Ishikawa (cell line): Measurements from ENCODE around the gene POR.

Source experiments
- CEBPB ChIP-seq: IDR thresholded peaks from 2 replicates; pipeline ENCODE4 v1.6.1; 2012
- CREB1 ChIP-seq: IDR thresholded peaks from 2 replicates; pipeline ENCODE4 v1.6.1; 2012; ENCODE audit warnings: low read depth
- EGR1 ChIP-seq: IDR thresholded peaks from 2 replicates; pipeline ENCODE4 v1.6.1; 2012
- EP300 ChIP-seq: IDR thresholded peaks from 2 replicates; pipeline ENCODE4 v1.6.1; 2012; ENCODE audit warnings: borderline replicate concordance
- FOXM1 ChIP-seq: IDR thresholded peaks from 2 replicates; pipeline ENCODE4 v1.6.1; 2012; ENCODE audit warnings: low read depth, borderline replicate concordance
- MAX ChIP-seq: IDR thresholded peaks from 2 replicates; pipeline ENCODE4 v1.6.1; 2012
- NFIC ChIP-seq: IDR thresholded peaks from 2 replicates; pipeline ENCODE4 v1.6.1; 2012
- RAD21 ChIP-seq: IDR thresholded peaks from 2 replicates; pipeline ENCODE4 v1.6.1; 2012; ENCODE audit warnings: low read depth
- TAF1 ChIP-seq: IDR thresholded peaks from 2 replicates; pipeline ENCODE4 v1.6.1; 2012; ENCODE audit warnings: low read depth, mild to moderate bottlenecking
- TCF12 ChIP-seq: IDR thresholded peaks from 2 replicates; pipeline ENCODE4 v1.6.1; 2012; ENCODE audit warnings: low read depth
- TEAD4 ChIP-seq: IDR thresholded peaks from 2 replicates; pipeline ENCODE4 v1.6.1; 2012
- YY1 ChIP-seq: IDR thresholded peaks from 2 replicates; pipeline ENCODE4 v1.6.1; 2012; ENCODE audit warnings: low read depth
- ZBTB7A ChIP-seq: IDR thresholded peaks from 2 replicates; pipeline ENCODE4 v1.6.1; 2012; ENCODE audit warnings: low read depth
- TF ChIP-seq, protein P1 (sequence below): IDR thresholded peaks from 2 replicates; pipeline ENCODE4 v1.6.1; 2012; ENCODE audit warnings: low read depth, mild to moderate bottlenecking
- TF ChIP-seq, protein P2 (sequence below): IDR thresholded peaks from 2 replicates; pipeline ENCODE4 v1.6.1; 2012

The POR gene

DNA sequence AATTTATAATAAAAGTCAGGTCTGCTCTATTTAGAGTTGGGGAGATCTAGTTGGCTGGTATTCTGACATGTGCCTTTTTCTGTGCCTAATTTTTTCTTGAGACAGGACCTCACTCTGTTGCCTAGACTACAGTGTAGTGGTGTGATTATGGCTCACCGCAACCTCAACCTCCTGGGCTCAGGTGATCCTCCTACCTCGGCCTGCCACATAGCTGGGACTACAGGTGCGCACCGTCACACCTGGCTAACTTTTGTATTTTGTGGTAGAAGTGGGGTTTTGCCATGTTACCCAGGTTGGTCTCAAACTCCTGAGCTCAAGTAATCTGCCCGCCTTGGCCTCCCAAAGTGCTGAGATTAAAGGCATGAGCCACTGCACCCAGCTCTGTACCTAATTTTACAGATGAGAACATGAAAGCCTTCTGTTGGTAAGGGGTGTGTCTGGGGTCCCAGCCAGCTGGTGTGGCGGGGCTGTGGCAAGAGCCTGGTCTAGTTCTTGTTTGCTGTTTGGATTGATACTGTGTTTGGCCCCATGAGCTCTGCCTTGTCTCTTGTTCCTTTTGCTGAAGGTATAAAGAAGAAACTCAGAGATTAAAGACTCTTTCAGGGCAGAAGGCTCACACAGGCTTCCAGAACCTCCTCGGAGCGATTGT is 31.4 kb downstream of the POR start:
- TF ChIP-seq, protein P1, sequence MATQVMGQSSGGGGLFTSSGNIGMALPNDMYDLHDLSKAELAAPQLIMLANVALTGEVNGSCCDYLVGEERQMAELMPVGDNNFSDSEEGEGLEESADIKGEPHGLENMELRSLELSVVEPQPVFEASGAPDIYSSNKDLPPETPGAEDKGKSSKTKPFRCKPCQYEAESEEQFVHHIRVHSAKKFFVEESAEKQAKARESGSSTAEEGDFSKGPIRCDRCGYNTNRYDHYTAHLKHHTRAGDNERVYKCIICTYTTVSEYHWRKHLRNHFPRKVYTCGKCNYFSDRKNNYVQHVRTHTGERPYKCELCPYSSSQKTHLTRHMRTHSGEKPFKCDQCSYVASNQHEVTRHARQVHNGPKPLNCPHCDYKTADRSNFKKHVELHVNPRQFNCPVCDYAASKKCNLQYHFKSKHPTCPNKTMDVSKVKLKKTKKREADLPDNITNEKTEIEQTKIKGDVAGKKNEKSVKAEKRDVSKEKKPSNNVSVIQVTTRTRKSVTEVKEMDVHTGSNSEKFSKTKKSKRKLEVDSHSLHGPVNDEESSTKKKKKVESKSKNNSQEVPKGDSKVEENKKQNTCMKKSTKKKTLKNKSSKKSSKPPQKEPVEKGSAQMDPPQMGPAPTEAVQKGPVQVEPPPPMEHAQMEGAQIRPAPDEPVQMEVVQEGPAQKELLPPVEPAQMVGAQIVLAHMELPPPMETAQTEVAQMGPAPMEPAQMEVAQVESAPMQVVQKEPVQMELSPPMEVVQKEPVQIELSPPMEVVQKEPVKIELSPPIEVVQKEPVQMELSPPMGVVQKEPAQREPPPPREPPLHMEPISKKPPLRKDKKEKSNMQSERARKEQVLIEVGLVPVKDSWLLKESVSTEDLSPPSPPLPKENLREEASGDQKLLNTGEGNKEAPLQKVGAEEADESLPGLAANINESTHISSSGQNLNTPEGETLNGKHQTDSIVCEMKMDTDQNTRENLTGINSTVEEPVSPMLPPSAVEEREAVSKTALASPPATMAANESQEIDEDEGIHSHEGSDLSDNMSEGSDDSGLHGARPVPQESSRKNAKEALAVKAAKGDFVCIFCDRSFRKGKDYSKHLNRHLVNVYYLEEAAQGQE = no peak
- TF ChIP-seq EGR1 (no peak), CEBPB (no peak), MAX (no peak), TEAD4 (no peak), TCF12 (no peak), ZBTB7A (no peak), NFIC (no peak), YY1 (no peak)
- TF ChIP-seq, protein P2, sequence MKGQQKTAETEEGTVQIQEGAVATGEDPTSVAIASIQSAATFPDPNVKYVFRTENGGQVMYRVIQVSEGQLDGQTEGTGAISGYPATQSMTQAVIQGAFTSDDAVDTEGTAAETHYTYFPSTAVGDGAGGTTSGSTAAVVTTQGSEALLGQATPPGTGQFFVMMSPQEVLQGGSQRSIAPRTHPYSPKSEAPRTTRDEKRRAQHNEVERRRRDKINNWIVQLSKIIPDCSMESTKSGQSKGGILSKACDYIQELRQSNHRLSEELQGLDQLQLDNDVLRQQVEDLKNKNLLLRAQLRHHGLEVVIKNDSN = no peak

GRCh38 chr7:75948179-75948578 is 33.2 kb downstream of the POR start:
- TF ChIP-seq MAX (no peak), CREB1 (no peak), EGR1 (no peak), RAD21 (no peak), ZBTB7A (no peak), TEAD4 (no peak), YY1 (no peak), TCF12 (no peak), TAF1 (no peak), NFIC (no peak), CEBPB (no peak)
- TF ChIP-seq, protein P2 = no peak

DNA sequence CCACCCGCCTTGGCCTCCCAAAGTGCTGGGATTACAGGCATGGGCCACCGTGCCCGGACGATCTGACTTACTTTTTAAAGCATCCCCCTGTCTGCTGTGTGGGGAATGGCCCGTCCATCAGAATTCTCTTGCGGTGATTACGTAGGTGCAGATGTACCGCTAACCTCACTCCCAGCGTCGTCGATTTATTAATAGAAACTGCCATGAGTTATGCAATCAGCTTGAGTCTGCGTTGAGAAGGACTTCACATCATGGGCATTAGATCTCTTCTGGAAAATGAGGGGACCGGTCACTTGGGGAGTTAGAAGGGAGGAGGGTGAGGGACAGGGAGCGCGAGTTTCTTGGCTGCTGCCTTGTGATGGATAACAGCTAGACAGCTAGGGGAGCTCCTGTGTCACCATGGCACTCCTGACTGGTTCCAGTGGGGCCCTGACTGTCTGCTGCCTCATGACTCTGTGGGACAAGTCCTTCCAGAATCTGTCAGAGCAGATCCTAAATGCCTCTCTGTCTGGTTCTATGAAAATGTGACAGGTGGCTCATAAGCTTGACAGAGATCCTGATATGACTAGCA is 35.2 kb downstream of the POR start:
- peak; percentile 36; the same call in 1 of the 2 replicates for TF ChIP-seq CEBPB
- no peak for TF ChIP-seq RAD21

DNA sequence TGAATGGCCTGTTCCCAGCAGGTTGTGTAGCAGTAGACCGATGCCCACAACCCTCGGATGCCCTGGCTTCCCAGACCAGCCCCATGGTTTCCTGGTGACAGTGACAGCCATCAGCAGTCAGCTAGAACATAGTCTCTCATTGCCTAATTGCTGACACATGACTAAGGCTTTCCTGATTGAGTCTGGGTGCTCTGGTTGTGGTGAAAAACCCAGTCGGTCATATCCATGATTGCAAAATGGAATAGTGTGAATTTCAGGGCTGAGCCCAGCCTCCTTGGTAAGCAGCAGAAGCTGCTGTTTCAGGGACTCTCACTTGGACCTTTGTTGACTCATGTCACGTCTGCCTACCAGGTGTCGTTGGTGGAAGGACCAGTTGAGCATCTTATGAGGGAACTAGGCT is 36.6 kb downstream of the POR start:
- TF ChIP-seq EGR1 = no peak
- no peak for TF ChIP-seq RAD21
- no peak for TF ChIP-seq FOXM1
- TF ChIP-seq CREB1 = no peak
- TF ChIP-seq, protein P2 = no peak
- no peak for TF ChIP-seq ZBTB7A
- no peak for TF ChIP-seq TCF12
- no peak for TF ChIP-seq MAX
- no peak for TF ChIP-seq CEBPB
- no peak for TF ChIP-seq TAF1
- TF ChIP-seq EP300 = no peak
- TF ChIP-seq NFIC = no peak
- TF ChIP-seq YY1 = no peak
- TF ChIP-seq, protein P1 = no peak
- TF ChIP-seq TEAD4 = no peak

DNA sequence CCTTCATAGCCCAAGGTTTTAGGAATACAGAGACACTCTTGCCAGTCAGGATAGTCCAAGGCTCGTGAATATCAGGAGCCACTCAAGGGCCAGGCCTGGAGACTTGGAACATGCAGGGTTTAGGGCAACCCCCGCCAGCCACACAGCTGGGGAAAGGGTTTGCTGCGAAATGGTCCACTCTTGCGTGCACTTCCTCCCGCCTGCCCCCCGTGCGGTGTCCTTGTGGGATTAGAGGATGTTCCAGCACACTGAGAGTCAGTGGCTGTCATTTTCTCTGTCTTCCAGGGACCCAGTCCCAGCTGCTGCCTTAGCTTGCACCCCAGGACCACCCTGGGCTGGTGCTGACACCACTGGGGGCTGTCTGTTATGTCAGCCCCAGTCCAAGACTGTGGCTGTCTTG is 38.5 kb downstream of the POR start:
- TF ChIP-seq, protein P2 = no peak
- TF ChIP-seq TAF1 (no peak), RAD21 (no peak), TCF12 (no peak), EP300 (no peak), YY1 (no peak), FOXM1 (no peak), TEAD4 (no peak), CREB1 (no peak), MAX (no peak)
